Neural cell (in vitro differentiated cells): ENCODE data around the gene CXCL1. TPM values are rescaled to one million over a fixed set of nuclear protein-coding genes. Genes with fewer than 3 reads are reported as not detected.

Experiments used
- H2AFZ ChIP-seq: fragments of 200-600, 300-800 bp; sonication (generic), shearing (Covaris generic); 2 replicates; pipeline ENCODE4 v1.6.0; 2014; ENCODE audit warnings: low read depth, mild to moderate bottlenecking, antibody characterized with exemption, low read length, moderate library complexity
- H3F3A ChIP-seq: fragments of 200-600 bp; shearing (Covaris generic); 2 replicates; pipeline ENCODE4 v1.6.1; 2016; ENCODE audit warnings: mild to moderate bottlenecking, moderate library complexity, mixed read lengths, antibody characterized with exemption, low read length; ENCODE audit not compliant: insufficient read depth, poor library complexity, severe bottlenecking
- H3K27ac ChIP-seq: fragments of 200-600, 300-800 bp; sonication (generic), shearing (Covaris generic); 2 replicates; pipeline ENCODE4 v1.5.1; 2014; ENCODE audit warnings: mild to moderate bottlenecking, low read length, moderate library complexity
- H3K27me3 ChIP-seq: fragments of 300-800, 200-600 bp; sonication (generic), shearing (Covaris generic); 2 replicates; pipeline ENCODE4 v1.6.0; 2014; ENCODE audit warnings: mild to moderate bottlenecking, low read depth, low read length, moderate library complexity; ENCODE audit not compliant: insufficient read depth
- H3K36me3 ChIP-seq: fragments of 300-800, 200-600 bp; sonication (generic), shearing (Covaris generic); 2 replicates; pipeline ENCODE4 v1.5.1; 2014; ENCODE audit warnings: mild to moderate bottlenecking, antibody characterized with exemption, low read length, moderate library complexity; ENCODE audit not compliant: insufficient read depth
- H3K4me2 ChIP-seq: fragments of 300-800, 200-600 bp; sonication (generic), shearing (Covaris generic); 2 replicates; pipeline ENCODE4 v1.6.0; 2014; ENCODE audit warnings: mild to moderate bottlenecking, low read length
- H3K4me3 ChIP-seq: fragments of 300-800, 200-600 bp; sonication (generic), shearing (Covaris generic); 2 replicates; pipeline ENCODE4 v1.5.1; 2014; ENCODE audit warnings: mild to moderate bottlenecking, low read length, moderate library complexity
- H3K79me2 ChIP-seq: fragments of 200-600 bp; shearing (Covaris generic); replicated peaks from 2 replicates; pipeline ENCODE4 v1.6.0; 2014; ENCODE audit warnings: mild to moderate bottlenecking, low read length, moderate library complexity; ENCODE audit not compliant: insufficient read depth
- H3K9ac ChIP-seq: fragments of 300-800, 200-600 bp; sonication (generic), shearing (Covaris generic); 2 replicates; pipeline ENCODE4 v1.6.1; 2016; ENCODE audit warnings: mild to moderate bottlenecking, low read length, mixed read lengths
- H3K9me2 ChIP-seq: fragments of 200-600 bp; shearing (Covaris generic); 2 replicates; pipeline ENCODE4 v1.6.1; 2016; ENCODE audit warnings: mild to moderate bottlenecking, low read length, mixed read lengths; ENCODE audit not compliant: insufficient read depth
- H3K9me3 ChIP-seq: fragments of 200-600, 300-800 bp; sonication (generic), shearing (Covaris generic); 2 replicates; pipeline ENCODE4 v1.6.1; 2016; ENCODE audit warnings: mild to moderate bottlenecking, mixed run types, low read length, moderate library complexity, mixed read lengths
- H4K20me1 ChIP-seq: fragments of 200-600 bp; shearing (Covaris generic); 2 replicates; pipeline ENCODE4 v1.6.1; 2016; ENCODE audit warnings: mild to moderate bottlenecking, mixed run types; ENCODE audit not compliant: insufficient read depth
- EP300 ChIP-seq: fragments of 450-650 bp; conservative IDR thresholded peaks from 2 replicates; pipeline ENCODE4 v1.6.1; 2014; ENCODE audit warnings: antibody characterized with exemption, mild to moderate bottlenecking, moderate library complexity; ENCODE audit not compliant: poor library complexity, severe bottlenecking
- EZH2 ChIP-seq: fragments of 200-600, 300-800 bp; shearing (Covaris generic), sonication (generic); IDR thresholded peaks from 2 replicates; pipeline ENCODE4 v1.6.1; 2014; ENCODE audit warnings: antibody characterized with exemption, low read length, borderline replicate concordance, mild to moderate bottlenecking; ENCODE audit not compliant: insufficient read depth, poor library complexity, severe bottlenecking
- MXI1 ChIP-seq: fragments of 450-650 bp; conservative IDR thresholded peaks from 2 replicates; pipeline ENCODE4 v1.6.1; 2014; ENCODE audit warnings: antibody characterized with exemption, mild to moderate bottlenecking; ENCODE audit not compliant: poor library complexity, severe bottlenecking
- POLR2AphosphoS5 ChIP-seq: IDR thresholded peaks from 2 replicates; pipeline ENCODE4 v1.6.1; 2012
- RAD21 ChIP-seq: fragments of 450-650 bp; conservative IDR thresholded peaks from 2 replicates; pipeline ENCODE4 v1.6.1; 2014; ENCODE audit warnings: antibody characterized with exemption, mild to moderate bottlenecking, moderate library complexity
- SMC3 ChIP-seq: fragments of 450-650 bp; conservative IDR thresholded peaks from 2 replicates; pipeline ENCODE4 v1.6.1; 2014; ENCODE audit warnings: antibody characterized with exemption, mild to moderate bottlenecking, moderate library complexity; ENCODE audit not compliant: poor library complexity
- TAF1 ChIP-seq: IDR thresholded peaks from 2 replicates; pipeline ENCODE4 v1.6.1; 2012; ENCODE audit warnings: low read depth
- polyA plus RNA-seq: library from polyadenylated mRNA; depleted of rRNA; stranded (reverse); fragments of >200 nt; gene quantifications from 2 replicates; pipeline ENCODE4 v1.2.3, GENCODE V29; 2014
- TF ChIP-seq, protein P1 (sequence below): IDR thresholded peaks from 2 replicates; pipeline ENCODE4 v1.6.1; 2012; ENCODE audit warnings: borderline replicate concordance
- TF ChIP-seq, protein P2 (sequence below): fragments of 450-650 bp; IDR thresholded peaks from 2 replicates; pipeline ENCODE4 v1.5.1; 2014; ENCODE audit warnings: antibody characterized with exemption, mild to moderate bottlenecking, moderate library complexity; ENCODE audit not compliant: poor library complexity, severe bottlenecking

The CXCL1 gene
- polyA plus RNA-seq, 1 donor from 2014 or later = not detected

DNA sequence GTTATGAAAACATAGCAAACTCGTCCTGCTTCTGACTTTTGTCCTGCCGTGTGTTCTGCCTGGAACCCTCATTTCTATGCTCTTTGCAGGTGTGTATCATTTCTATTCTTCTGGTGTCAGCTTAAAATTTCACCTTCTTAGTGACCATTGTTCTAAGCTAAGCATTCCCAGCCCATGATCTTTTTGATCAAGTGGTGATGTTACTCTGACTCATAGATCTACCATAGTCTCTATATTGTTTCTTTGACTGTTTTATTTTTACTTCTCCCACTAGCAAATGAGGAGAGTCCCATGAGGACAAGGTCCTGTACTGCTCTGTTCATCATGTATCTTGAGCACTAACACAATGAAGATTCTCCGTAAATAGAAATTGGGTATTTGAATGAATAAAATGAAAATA lies 46.8 kb upstream of the CXCL1 start:
- H3K27me3 ChIP-seq = no peaks in the 10 kb centered on the region
- no peak overlapping the region for H3K9ac ChIP-seq
- H3K9me3 ChIP-seq = no peaks in the 10 kb centered on the region
- no peak overlapping the region for H2AFZ ChIP-seq
- TF ChIP-seq TAF1 (no peak), EP300 (no peak), POLR2AphosphoS5 (no peak), RAD21 (no peak), EZH2 (no peak)
- H3K36me3 ChIP-seq = no peaks in the 10 kb centered on the region
- H3K79me2 ChIP-seq = no peaks in the 10 kb centered on the region
- H3K4me2 ChIP-seq = no peak overlapping the region
- no peaks in the 10 kb centered on the region for H3F3A ChIP-seq
- no peak overlapping the region for H3K4me3 ChIP-seq
- no peaks in the 10 kb centered on the region for H4K20me1 ChIP-seq
- H3K27ac ChIP-seq = no peak overlapping the region
- H3K9me2 ChIP-seq = no peaks in the 10 kb centered on the region

GRCh38 chr4:73822812-73823504 lies 46.2 kb upstream of the CXCL1 start:
- TF ChIP-seq SMC3 = no peak
- TF ChIP-seq, protein P1, sequence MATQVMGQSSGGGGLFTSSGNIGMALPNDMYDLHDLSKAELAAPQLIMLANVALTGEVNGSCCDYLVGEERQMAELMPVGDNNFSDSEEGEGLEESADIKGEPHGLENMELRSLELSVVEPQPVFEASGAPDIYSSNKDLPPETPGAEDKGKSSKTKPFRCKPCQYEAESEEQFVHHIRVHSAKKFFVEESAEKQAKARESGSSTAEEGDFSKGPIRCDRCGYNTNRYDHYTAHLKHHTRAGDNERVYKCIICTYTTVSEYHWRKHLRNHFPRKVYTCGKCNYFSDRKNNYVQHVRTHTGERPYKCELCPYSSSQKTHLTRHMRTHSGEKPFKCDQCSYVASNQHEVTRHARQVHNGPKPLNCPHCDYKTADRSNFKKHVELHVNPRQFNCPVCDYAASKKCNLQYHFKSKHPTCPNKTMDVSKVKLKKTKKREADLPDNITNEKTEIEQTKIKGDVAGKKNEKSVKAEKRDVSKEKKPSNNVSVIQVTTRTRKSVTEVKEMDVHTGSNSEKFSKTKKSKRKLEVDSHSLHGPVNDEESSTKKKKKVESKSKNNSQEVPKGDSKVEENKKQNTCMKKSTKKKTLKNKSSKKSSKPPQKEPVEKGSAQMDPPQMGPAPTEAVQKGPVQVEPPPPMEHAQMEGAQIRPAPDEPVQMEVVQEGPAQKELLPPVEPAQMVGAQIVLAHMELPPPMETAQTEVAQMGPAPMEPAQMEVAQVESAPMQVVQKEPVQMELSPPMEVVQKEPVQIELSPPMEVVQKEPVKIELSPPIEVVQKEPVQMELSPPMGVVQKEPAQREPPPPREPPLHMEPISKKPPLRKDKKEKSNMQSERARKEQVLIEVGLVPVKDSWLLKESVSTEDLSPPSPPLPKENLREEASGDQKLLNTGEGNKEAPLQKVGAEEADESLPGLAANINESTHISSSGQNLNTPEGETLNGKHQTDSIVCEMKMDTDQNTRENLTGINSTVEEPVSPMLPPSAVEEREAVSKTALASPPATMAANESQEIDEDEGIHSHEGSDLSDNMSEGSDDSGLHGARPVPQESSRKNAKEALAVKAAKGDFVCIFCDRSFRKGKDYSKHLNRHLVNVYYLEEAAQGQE = no peak
- no peak overlapping the region for H3K27ac ChIP-seq

GRCh38 chr4:73823760-73824159 lies 45.4 kb upstream of the CXCL1 start:
- H3K9ac ChIP-seq = no peak overlapping the region
- H3F3A ChIP-seq = no peaks in the 10 kb centered on the region
- no peaks in the 10 kb centered on the region for H3K9me3 ChIP-seq
- TF ChIP-seq RAD21 = no peak
- TF ChIP-seq SMC3 = no peak
- no peak for TF ChIP-seq TAF1
- TF ChIP-seq EP300 = no peak
- TF ChIP-seq, protein P2, sequence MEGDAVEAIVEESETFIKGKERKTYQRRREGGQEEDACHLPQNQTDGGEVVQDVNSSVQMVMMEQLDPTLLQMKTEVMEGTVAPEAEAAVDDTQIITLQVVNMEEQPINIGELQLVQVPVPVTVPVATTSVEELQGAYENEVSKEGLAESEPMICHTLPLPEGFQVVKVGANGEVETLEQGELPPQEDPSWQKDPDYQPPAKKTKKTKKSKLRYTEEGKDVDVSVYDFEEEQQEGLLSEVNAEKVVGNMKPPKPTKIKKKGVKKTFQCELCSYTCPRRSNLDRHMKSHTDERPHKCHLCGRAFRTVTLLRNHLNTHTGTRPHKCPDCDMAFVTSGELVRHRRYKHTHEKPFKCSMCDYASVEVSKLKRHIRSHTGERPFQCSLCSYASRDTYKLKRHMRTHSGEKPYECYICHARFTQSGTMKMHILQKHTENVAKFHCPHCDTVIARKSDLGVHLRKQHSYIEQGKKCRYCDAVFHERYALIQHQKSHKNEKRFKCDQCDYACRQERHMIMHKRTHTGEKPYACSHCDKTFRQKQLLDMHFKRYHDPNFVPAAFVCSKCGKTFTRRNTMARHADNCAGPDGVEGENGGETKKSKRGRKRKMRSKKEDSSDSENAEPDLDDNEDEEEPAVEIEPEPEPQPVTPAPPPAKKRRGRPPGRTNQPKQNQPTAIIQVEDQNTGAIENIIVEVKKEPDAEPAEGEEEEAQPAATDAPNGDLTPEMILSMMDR = no peak
- no peak for TF ChIP-seq MXI1
- no peak for TF ChIP-seq EZH2
- no peak for TF ChIP-seq POLR2AphosphoS5
- TF ChIP-seq, protein P1 = no peak
- H3K79me2 ChIP-seq = no peaks in the 10 kb centered on the region
- no peaks in the 10 kb centered on the region for H3K36me3 ChIP-seq
- H3K4me3 ChIP-seq = no peak overlapping the region
- H2AFZ ChIP-seq = no peak overlapping the region
- no peaks in the 10 kb centered on the region for H3K9me2 ChIP-seq
- H3K27me3 ChIP-seq = no peaks in the 10 kb centered on the region
- no peaks in the 10 kb centered on the region for H4K20me1 ChIP-seq
- no peak overlapping the region for H3K4me2 ChIP-seq
- H3K27ac ChIP-seq = no peak overlapping the region

More at GRCh38 chr4:73822812-73823504, 46.2 kb upstream of the CXCL1 start:
- Histone ChIP-seq H3F3A (no peaks in the 10 kb centered on the region), H3K4me2 (no peak overlapping the region), H3K9me2 (no peaks in the 10 kb centered on the region), H3K9me3 (no peaks in the 10 kb centered on the region), H3K79me2 (no peaks in the 10 kb centered on the region), H3K4me3 (no peak overlapping the region), H3K27me3 (no peaks in the 10 kb centered on the region), H3K36me3 (no peaks in the 10 kb centered on the region), H3K9ac (no peak overlapping the region), H2AFZ (no peak overlapping the region), H4K20me1 (no peaks in the 10 kb centered on the region)
